Esophagus muscularis mucosa (tissue), 3 donors: ENCODE data around the gene VGLL4.

Experiments used
- POLR2A ChIP-seq: fragments of 450-650 bp; IDR thresholded peaks from one replicate; pipeline ENCODE4 v1.6.1; 2017; ENCODE audit warnings: antibody characterized with exemption, moderate library complexity, mild to moderate bottlenecking, low read depth
- TF ChIP-seq, protein P1 (sequence below), 3 experiments: fragments of 200-600 bp in 2 of 3; fragments of 450-650 bp in 1 of 3; sonication (generic) in 2 of 3; IDR thresholded peaks; one replicate each; pipeline ENCODE4 v1.5.1; 2017 to 2019; ENCODE audit warnings: antibody characterized with exemption in 3 of 3, mild to moderate bottlenecking in 2 of 3, moderate library complexity in 1 of 3

DNA sequence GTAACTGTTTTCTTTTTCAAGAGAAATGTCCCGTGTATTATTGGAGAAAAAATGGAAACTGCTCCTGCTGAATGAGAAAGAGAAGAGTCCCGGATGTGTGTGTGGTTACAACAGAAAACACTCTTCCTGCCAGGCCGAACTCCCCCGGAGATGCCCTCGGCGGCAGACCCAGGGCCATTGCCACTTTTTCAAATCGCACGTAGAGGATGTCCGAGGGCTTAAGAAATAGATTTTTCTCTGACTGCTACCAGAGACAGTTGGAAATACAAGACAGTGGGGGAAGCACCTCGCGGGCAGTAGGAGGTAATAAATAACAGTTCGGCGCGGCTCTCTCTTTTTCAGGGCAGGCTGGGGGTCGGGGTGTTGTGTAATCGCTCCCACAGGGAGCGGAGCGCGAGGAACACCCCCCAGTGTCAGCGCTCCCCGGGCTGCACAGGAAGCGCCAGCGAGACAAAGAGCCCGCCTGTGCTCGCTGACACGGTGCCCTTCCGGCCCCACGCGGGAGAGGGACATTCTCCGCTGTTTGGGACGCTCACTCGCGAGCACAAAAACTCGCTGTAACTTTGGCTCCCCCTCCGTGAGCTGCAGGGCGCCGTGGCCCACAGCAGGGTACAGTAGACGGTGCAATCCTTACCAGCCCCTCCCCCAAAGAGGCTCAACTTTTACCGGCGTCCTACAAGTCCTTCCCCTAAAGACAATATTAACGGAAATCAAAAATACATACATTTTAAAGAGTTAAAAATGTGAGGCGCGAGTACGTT is 1.1 kb downstream of the VGLL4 start:
- TF ChIP-seq, protein P1, sequence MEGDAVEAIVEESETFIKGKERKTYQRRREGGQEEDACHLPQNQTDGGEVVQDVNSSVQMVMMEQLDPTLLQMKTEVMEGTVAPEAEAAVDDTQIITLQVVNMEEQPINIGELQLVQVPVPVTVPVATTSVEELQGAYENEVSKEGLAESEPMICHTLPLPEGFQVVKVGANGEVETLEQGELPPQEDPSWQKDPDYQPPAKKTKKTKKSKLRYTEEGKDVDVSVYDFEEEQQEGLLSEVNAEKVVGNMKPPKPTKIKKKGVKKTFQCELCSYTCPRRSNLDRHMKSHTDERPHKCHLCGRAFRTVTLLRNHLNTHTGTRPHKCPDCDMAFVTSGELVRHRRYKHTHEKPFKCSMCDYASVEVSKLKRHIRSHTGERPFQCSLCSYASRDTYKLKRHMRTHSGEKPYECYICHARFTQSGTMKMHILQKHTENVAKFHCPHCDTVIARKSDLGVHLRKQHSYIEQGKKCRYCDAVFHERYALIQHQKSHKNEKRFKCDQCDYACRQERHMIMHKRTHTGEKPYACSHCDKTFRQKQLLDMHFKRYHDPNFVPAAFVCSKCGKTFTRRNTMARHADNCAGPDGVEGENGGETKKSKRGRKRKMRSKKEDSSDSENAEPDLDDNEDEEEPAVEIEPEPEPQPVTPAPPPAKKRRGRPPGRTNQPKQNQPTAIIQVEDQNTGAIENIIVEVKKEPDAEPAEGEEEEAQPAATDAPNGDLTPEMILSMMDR (IDR thresholded peaks at IDR 0.05), result no peak
- peak; percentile 26 for TF ChIP-seq POLR2A
